ENCODE data around the gene CACNA1B. TPM values are rescaled to one million over a fixed set of nuclear protein-coding genes. Genes with fewer than 3 reads are reported as not detected.
"Not testable (repeated sequence)": the region's sequence is repeated elsewhere in the genome, so short reads cannot be mapped to it uniquely, and the experiment has no call there.

Gene CACNA1B
- polyA plus RNA-seq, 1 donor: 1.3 TPM

DNA sequence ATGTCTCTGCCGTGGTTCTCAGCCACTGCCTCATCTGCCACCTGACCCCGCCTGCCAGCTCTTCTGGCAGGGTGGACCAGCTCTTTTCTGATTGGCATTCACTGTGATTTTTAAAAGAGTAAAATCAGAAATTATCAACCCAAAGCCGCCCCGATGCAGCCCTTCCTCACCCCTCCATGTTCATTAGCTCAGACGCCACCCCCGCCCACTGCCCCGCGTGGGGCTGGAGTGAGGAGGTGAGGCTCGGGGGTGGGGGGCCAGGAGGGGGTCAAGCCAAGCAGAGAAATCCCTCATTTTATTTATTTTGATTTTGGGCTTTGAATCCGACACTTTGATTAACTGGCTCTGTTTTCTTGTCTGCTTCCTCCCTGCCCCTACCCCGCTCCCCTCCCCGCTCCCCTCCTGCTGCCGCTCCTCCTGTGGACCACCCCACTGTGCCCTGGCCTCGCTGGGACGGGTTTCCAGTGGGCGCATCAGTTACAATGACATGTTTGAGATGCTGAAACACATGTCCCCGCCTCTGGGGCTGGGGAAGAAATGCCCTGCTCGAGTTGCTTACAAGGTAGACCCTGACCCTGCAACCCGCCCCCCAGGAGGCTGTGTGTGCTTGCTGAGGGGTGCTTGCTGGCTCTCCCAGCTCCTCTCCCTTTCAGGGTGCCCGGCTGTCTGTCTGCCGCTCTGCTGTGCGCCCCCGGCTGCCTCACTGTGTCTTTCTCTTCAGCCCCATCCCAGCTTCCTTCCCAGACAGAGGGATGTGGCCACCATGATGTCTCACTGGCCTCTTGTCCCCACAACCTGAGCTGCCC, 224.9 kb downstream of the CACNA1B start:
- no peak for DNase-seq

DNA sequence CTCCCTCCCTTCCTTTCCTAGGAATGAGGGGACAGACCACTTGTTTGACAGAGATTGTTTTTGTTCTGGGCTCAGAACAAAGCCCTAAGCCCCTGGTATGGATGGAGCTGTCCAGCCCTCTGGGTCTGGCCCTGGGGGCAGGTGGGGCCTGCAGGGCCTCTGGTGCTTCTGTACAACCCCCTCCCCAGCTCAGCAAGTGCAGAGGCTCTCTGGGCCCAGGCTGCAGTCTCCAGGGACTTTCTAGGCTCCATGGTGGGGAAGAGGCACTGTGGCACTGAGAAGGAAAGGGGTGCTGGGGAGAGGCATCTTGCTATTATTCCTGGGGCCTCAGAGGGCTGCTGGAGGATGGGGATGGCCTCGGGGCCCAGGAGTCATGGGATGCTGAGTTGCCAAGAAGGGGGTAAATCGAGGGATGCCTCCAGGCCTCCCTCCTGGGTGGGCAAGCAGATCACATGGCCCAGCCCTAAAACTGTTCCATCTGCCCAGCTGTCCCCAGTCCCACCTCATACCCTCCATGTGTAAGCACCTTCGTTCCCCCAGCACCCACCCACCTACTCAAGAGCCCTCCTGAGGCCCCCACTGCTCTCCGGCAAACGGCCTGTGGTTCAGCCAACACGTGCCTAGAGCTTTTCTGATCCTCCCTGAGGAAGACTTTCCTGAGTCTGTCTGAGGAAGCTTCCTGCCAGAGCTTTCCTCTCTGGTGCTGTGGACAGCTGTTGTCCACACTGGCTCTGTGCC, 225.7 kb downstream of the CACNA1B start:
- DNase-seq: no peak

DNA sequence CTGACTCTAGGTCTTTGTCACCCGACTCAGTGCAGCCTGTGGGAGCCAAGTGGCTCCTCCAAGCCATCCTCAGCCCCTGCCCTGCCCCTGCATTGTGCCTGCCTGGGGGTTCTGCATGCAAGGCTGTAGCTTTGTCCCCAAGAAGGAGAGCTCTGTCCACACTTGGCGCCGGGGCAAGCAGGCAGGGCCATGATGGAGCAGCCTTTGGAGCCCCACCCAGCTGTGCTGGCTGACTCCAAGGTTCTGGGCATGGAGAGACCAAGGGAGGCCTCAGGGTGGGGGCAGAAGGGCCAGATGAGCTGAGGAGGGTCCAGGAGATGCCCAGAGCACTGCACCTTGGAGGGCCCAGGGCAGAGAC, 226.2 kb downstream of the CACNA1B start:
- peak; percentile 17 for DNase-seq

- DNase-seq: no peak
Observed at GRCh38 chr9:138104251-138105122, 226.9 kb downstream of the CACNA1B start.

GRCh38 chr9:138105123-138105415, 227.5 kb downstream of the CACNA1B start:
- no peak for DNase-seq

DNA sequence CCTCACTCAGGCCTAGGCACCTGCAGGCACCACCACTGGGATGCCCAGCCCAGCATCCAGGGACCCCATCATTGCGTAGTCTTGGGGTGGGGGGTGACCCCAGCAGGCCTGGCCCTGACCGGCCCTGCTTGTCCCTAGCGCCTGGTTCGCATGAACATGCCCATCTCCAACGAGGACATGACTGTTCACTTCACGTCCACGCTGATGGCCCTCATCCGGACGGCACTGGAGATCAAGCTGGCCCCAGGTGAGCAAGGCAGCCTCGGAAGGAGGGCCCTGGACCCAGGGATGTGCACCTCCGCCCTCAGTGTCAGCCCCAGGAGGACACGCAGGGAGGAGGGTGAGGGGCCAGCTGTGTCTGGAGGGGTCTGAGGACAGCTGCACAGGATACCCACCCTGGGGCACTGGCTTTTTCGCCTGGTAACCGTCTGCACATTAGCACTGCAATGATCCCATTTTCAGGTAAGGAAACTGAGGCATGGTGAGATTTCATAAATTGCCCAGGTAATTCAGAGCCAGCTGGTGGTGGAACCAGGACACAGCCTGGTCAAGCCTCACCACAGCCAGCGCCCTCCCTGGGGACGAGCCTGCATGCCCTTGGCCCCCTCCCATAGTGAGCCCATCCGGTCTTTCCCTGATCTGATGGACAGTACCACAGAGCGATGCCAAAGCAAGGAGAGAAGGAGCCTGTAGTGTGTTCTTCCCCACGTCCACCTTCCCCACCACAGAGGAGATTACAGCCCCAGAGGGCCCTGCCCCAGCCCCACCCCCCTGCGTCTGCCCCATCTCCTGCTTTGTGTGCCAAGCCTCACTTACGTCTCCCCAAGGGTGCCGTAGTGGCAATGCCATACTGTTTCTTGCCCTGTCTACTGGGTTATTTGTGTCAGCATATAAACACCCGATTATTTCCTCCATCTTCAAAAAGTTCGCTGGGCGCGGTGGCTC, 228.3 kb downstream of the CACNA1B start:
- DNase-seq: no peak

DNA sequence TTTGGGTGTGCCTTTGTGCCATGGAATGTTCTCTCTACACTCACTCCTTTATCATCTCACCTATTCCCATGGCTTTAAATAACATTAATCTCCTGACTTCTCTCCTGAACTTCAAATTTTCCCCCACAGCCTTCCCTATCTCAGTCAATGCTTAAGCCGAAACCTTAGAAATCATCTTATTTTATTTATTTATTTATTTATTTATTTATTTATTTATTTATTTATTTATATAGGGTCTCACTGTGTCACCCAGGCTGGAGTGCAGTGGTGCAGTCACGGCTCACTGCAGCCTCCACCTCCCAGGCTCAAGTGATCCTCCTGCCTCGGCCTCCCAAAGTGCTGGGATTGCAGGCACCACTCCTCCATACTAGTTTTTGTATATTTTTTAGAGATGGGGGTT, 229.5 kb downstream of the CACNA1B start:
- not testable (repeated sequence) for DNase-seq

DNA sequence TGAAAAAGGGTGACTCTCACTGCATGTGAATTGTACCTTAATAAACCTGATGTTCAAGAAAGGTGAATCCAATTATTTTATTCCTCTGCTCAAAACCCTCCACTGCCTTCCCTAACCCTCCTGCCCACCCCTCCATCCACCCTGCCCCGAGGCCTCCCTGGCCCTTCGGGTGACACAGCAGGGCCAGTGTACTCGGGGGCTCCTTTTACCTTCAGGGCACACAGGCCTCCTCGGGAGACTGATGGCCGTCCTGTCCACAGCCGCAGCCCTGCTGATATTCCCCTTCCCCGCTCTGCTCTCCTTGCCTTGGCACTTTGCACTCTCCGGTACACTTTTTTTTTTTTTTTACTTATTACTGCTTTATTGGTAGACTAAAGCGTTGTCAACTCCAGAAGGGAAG, 234.0 kb downstream of the CACNA1B start:
- DNase-seq: no peak

- no peak for DNase-seq
Observed at GRCh38 chr9:138112090-138112748, 234.6 kb downstream of the CACNA1B start.

GRCh38 chr9:138112791-138113600, 235.4 kb downstream of the CACNA1B start:
- DNase-seq: no peak

- DNase-seq: not testable (repeated sequence)
Observed at GRCh38 chr9:138113701-138114325, 236.2 kb downstream of the CACNA1B start.

DNA sequence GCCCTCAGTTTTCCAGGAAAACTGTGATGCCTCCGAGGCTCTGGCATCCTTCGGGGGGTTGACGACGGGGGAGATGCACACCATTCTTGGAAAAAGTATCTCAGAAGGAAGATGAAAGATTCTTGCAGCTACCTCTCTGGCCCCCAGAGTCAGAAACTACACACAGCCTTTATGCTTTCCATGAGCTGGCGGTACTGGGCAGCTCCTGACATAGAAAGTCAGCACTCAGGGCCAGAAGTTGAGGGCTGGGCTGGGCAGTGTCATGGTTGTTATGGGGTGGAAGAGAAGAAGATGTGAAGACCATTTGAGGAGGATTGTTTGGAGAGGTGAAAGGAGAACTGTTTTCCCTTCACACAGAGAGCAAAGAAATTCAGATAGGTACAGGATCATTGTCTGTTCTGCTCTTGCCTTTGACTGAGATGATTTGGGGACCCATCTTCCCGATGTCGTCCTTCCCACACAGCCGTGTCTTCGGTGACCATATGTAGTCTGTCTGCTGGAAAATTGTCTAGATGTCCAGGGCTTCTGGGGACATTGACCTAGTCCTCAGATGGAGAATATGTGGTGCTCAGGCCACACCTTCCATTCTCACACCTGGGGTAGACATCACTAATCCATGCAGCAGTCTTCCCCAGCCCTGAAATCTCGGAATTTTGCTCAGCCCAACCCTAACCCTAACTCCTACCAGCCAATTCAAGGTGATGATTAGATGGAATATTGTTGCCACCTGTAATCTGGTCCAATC, 237.1 kb downstream of the CACNA1B start:
- DNase-seq: no peak

GRCh38 chr9:138115506-138115905, 237.9 kb downstream of the CACNA1B start:
- DNase-seq: no peak

DNA sequence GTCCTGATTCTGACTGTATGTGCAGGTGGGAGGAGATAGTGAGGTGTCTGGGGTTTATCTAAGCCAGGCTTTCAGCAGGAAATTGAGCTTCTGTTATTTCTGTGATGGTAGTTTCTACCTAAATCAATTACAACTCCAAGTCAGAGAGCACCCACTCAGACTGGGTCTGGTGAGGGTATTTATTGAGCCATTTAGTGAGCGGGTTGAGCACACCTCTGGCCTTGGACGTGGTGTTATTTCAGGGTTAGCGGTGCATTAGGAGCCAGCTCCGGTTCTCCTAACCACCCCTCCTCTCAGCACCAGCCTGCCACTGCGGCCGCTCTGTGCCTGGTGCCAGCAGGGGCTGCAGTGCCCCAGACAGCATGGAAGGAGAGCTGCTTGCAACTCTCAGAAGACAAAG, 238.9 kb downstream of the CACNA1B start:
- DNase-seq: no peak

DNA sequence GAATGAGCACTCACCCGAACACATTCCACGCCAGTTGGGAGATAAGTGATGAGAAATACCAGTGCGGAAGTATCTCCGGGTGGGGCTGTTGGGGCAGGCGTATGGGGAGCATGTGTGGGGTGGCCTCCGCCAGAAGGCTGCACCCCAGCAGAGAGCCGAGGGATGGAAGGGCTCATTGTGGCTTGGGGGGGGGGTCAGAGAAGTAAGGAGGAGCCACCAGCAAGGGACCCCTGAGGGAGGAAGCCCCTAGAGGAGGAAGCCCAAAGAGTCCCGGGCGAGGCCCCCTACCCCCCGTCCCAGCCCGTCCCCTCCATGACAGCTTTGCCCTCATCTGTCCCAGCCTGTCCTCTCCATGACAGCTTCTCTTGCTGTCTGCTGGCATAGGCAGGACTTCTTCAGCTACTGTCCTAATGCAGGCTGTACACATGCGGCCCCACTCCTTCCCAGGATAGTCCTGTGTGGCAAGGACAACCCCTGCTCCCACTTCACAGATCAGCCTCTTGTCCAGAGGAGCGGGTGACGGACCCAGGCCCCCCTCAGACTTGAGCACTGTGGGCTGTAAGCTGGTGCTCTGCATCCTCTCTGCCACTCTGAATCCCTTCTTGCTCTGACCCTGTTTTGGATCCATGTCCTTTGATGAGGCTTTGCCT, 239.6 kb downstream of the CACNA1B start:
- DNase-seq: no peak

DNA sequence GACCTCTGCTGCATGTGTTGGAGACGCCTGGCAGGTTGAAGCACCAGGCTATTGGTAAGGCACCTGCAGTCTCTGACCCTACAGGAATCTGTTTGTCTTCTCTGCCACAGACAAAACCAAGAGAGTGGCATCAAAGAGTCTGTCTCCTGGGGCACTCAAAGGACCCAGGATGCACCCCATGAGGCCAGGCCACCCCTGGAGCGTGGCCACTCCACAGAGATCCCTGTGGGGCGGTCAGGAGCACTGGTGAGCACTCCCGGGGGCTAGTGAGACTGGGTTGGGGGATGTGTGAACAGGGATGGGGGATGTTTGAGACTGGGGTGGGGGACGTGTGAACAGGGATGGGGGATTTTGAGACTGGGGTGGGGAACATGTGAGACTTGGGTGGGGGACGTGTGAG, 240.3 kb downstream of the CACNA1B start:
- no peak for DNase-seq

- DNase-seq: no peak
Observed at GRCh38 chr9:138118601-138119071, 241.1 kb downstream of the CACNA1B start.

- no peak for DNase-seq
Observed at GRCh38 chr9:138119202-138120027, 241.8 kb downstream of the CACNA1B start.
